ENCODE data around the gene PUS7L.

Gene PUS7L

DNA sequence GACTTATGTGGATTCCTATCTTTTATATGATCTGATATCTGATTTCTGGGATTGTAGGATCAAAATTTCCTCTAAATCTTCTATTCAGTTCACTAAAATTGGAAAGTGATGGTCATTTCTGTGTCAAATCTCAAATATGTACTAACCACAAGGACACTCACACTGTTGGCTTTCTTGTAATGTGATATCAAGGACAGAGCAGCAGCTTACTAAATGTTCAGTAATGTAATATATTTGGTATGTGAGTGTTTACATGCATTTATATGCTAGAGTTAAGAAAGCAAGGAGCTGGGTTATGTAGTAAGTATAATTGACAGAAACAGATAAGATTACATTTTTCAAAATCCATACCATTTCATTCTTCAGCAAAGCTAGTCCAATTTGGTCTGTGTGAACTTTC, 16.5 kb downstream of the PUS7L start:
- no peak overlapping the region for H2BK12ac ChIP-seq (ENCODE audit: low read length)
- no peak overlapping the region for H2BK5ac ChIP-seq (ENCODE audit: low read length)
- no peak for DNase-seq (ENCODE audit: low spot score)
- no peaks in the 10 kb centered on the region for H3K9me3 ChIP-seq (replicated peaks in 1 of 2; ENCODE audit: control insufficient read depth in 2 of 2, insufficient read depth in 1 of 2, low read depth in 1 of 2, low read length in 2 of 2)
- no peak overlapping the region for H2BK120ac ChIP-seq (ENCODE audit: low read depth, low read length)
- no peak overlapping the region for H2AFZ ChIP-seq (ENCODE audit: low read length)
- no peak overlapping the region for H4K91ac ChIP-seq (ENCODE audit: low read depth, low read length, poor library complexity)
- H3K9ac ChIP-seq (ENCODE audit: low read depth, low read length, poor library complexity): no peak overlapping the region
- no peak overlapping the region for H3K14ac ChIP-seq (ENCODE audit: low read length)
- H3K36me3 ChIP-seq (replicated peaks in 1 of 2; ENCODE audit: control insufficient read depth in 2 of 2, insufficient read depth in 2 of 2, low read length in 2 of 2): peaks cover 0 to 3% of the 10 kb centered on the region in 2 donors
- no peak overlapping the region for H4K8ac ChIP-seq (ENCODE audit: low read depth, low read length)
- H3K27me3 ChIP-seq (ENCODE audit: control insufficient read depth in 3 of 3, insufficient read depth in 3 of 3, low read depth in 1 of 3, low read length in 3 of 3): peaks cover 0 to 2% (median 0%) of the 10 kb centered on the region in 3 experiments
- no peak overlapping the region for H3K4me2 ChIP-seq (ENCODE audit: insufficient read depth, low read length, poor library complexity, severe bottlenecking)
- H3K27ac ChIP-seq (replicated peaks; ENCODE audit: low read length): no peak overlapping the region
- H3K79me1 ChIP-seq (ENCODE audit: low read depth, low read length): no peaks in the 10 kb centered on the region
- no peak overlapping the region for H2BK15ac ChIP-seq (ENCODE audit: low read length)
- no peak overlapping the region for H3K4ac ChIP-seq (ENCODE audit: low read length)
- H3K4me3 ChIP-seq (ENCODE audit: low read length in 2 of 2): no peak overlapping the region
- H2AK5ac ChIP-seq (ENCODE audit: low read depth, low read length): no peak overlapping the region
- no peaks in the 10 kb centered on the region for H3K4me1 ChIP-seq (ENCODE audit: control insufficient read depth in 2 of 2, insufficient read depth in 1 of 2, low read depth in 1 of 2, low read length in 2 of 2)
- no peak overlapping the region for H3K23ac ChIP-seq (ENCODE audit: low read depth, low read length, poor library complexity)
- no peak overlapping the region for H3K18ac ChIP-seq (ENCODE audit: low read length)

DNA sequence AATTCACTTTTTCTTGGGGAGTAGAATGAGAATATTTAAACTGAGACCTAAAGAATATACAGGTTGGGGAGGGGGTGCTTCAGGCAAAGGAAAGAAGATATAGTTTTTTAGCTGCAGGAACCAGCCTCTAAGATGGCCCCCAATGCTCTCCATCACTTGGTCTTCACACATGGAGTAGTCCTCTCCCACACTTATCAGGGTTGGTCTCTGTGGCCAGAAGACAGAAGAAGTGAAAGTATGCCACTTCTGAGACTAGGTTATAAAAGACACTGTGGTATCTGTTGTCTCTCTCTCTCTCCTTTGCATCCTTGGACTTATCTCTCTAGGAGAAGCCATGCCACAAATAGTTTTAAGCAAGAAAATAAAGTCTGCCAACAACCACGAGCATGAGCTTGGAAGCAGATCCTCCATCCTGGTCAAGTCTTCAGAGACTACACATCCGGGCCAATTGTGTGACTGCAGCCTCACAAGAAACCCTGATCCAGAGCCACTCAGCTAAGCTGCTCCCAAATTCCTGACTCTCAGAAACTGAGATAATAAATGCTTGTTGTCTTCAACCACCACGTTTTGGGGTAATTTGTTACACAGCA, 18.0 kb downstream of the PUS7L start:
- Histone ChIP-seq H3K27me3 (ENCODE audit: control insufficient read depth in 3 of 3, insufficient read depth in 3 of 3, low read depth in 1 of 3, low read length in 3 of 3) (peaks cover 0 to 2% (median 0%) of the 10 kb centered on the region in 3 experiments), H3K9ac (ENCODE audit: low read depth, low read length, poor library complexity) (no peak overlapping the region), H3K36me3 (replicated peaks in 1 of 2; ENCODE audit: control insufficient read depth in 2 of 2, insufficient read depth in 2 of 2, low read length in 2 of 2) (peaks cover 0 to 3% of the 10 kb centered on the region in 2 donors), H3K79me1 (ENCODE audit: low read depth, low read length) (no peaks in the 10 kb centered on the region), H2BK5ac (ENCODE audit: low read length) (no peak overlapping the region), H2BK120ac (ENCODE audit: low read depth, low read length) (no peak overlapping the region), H4K91ac (ENCODE audit: low read depth, low read length, poor library complexity) (no peak overlapping the region), H2AFZ (ENCODE audit: low read length) (no peak overlapping the region), H3K4me1 (ENCODE audit: control insufficient read depth in 2 of 2, insufficient read depth in 1 of 2, low read depth in 1 of 2, low read length in 2 of 2) (no peaks in the 10 kb centered on the region), H3K18ac (ENCODE audit: low read length) (no peak overlapping the region), H3K23ac (ENCODE audit: low read depth, low read length, poor library complexity) (no peak overlapping the region), H3K14ac (ENCODE audit: low read length) (no peak overlapping the region), H4K8ac (ENCODE audit: low read depth, low read length) (no peak overlapping the region), H3K4me3 (ENCODE audit: low read length in 2 of 2) (no peak overlapping the region), H3K4ac (ENCODE audit: low read length) (no peak overlapping the region), H3K9me3 (replicated peaks in 1 of 2; ENCODE audit: control insufficient read depth in 2 of 2, insufficient read depth in 1 of 2, low read depth in 1 of 2, low read length in 2 of 2) (no peaks in the 10 kb centered on the region), H2AK5ac (ENCODE audit: low read depth, low read length) (no peak overlapping the region), H2BK15ac (ENCODE audit: low read length) (no peak overlapping the region), H2BK12ac (ENCODE audit: low read length) (no peak overlapping the region), H3K27ac (replicated peaks; ENCODE audit: low read length) (no peak overlapping the region), H3K4me2 (ENCODE audit: insufficient read depth, low read length, poor library complexity, severe bottlenecking) (no peak overlapping the region)
- no peak for DNase-seq (ENCODE audit: low spot score)
- WGBS, 2 donors (ENCODE audit: extremely low coverage in 2 of 2, insufficient read length in 2 of 2, insufficient replicate concordance in 1 of 2): no CpG with 5 or more reads among the region's 3 CpGs

DNA sequence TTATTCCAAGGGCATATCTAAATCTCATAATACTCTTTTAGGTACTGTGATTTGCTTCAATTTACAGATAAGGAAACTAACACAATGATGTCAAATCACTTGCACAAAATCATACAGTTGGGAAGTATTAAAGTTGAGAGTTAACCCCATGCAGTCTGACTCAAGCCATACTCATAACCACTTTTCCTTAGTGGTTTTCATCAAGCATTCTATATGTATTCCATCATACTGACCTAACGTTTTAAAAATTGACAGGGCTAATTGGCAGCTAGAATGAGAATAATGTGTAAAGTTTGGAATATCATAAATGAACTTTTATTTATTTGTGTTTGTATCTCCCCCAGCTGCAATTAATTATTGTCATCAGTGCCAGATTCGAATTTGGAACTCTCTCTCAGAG, 20.9 kb downstream of the PUS7L start:
- WGBS, 2 donors (ENCODE audit: extremely low coverage in 2 of 2, insufficient read length in 2 of 2, insufficient replicate concordance in 1 of 2): no CpG with 5 or more reads among the region's 2 CpGs

DNA sequence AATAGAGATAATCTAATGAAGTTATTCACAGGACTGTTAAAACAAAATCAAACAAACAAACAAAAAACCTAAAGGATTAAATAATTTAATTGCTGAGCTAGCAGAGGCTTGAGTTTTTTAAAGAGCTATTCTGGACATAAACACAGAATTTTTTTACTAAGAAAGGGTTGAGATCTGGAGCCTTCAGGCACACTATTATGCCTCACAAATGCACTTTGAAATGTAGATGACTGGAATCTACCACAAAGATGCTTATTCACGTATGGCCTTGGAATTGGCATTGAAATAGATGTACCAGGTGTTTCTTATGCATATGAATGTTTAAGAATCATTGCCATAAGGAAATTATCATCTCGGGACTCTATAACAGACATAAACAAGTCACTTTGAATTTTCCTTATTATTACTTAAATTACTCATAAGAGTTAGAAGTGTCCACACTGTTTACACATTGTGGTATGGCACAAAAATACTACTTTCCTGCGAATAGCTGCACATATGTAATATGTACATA, 21.6 kb downstream of the PUS7L start:
- H4K91ac ChIP-seq (ENCODE audit: low read depth, low read length, poor library complexity): no peak overlapping the region
- H3K79me1 ChIP-seq (ENCODE audit: low read depth, low read length): no peaks in the 10 kb centered on the region
- WGBS, 2 donors (ENCODE audit: extremely low coverage in 2 of 2, insufficient read length in 2 of 2, insufficient replicate concordance in 1 of 2): no CpG with 5 or more reads among the region's 3 CpGs
- no peak overlapping the region for H4K8ac ChIP-seq (ENCODE audit: low read depth, low read length)
- no peak overlapping the region for H2AK5ac ChIP-seq (ENCODE audit: low read depth, low read length)
- no peak overlapping the region for H3K14ac ChIP-seq (ENCODE audit: low read length)
- H2BK12ac ChIP-seq (ENCODE audit: low read length): no peak overlapping the region
- H2AFZ ChIP-seq (ENCODE audit: low read length): no peak overlapping the region
- no peak overlapping the region for H3K4ac ChIP-seq (ENCODE audit: low read length)
- no peaks in the 10 kb centered on the region for H3K36me3 ChIP-seq (replicated peaks in 1 of 2; ENCODE audit: control insufficient read depth in 2 of 2, insufficient read depth in 2 of 2, low read length in 2 of 2)
- H3K9me3 ChIP-seq (replicated peaks in 1 of 2; ENCODE audit: control insufficient read depth in 2 of 2, insufficient read depth in 1 of 2, low read depth in 1 of 2, low read length in 2 of 2): no peaks in the 10 kb centered on the region
- no peak overlapping the region for H3K9ac ChIP-seq (ENCODE audit: low read depth, low read length, poor library complexity)
- no peak overlapping the region for H2BK5ac ChIP-seq (ENCODE audit: low read length)
- H3K4me2 ChIP-seq (ENCODE audit: insufficient read depth, low read length, poor library complexity, severe bottlenecking): no peak overlapping the region
- no peak overlapping the region for H2BK120ac ChIP-seq (ENCODE audit: low read depth, low read length)
- no peaks in the 10 kb centered on the region for H3K27me3 ChIP-seq (ENCODE audit: control insufficient read depth in 3 of 3, insufficient read depth in 3 of 3, low read depth in 1 of 3, low read length in 3 of 3)
- H2BK15ac ChIP-seq (ENCODE audit: low read length): no peak overlapping the region
- H3K18ac ChIP-seq (ENCODE audit: low read length): no peak overlapping the region
- H3K27ac ChIP-seq (replicated peaks; ENCODE audit: low read length): no peak overlapping the region
- no peaks in the 10 kb centered on the region for H3K4me1 ChIP-seq (ENCODE audit: control insufficient read depth in 2 of 2, insufficient read depth in 1 of 2, low read depth in 1 of 2, low read length in 2 of 2)
- no peak for DNase-seq (ENCODE audit: low spot score)
- no peak overlapping the region for H3K23ac ChIP-seq (ENCODE audit: low read depth, low read length, poor library complexity)
- H3K4me3 ChIP-seq (ENCODE audit: low read length in 2 of 2): no peak overlapping the region

More for the DNA sequence above, 20.9 kb downstream of the PUS7L start:
- H2BK120ac ChIP-seq (ENCODE audit: low read depth, low read length): no peak overlapping the region
- H3K18ac ChIP-seq (ENCODE audit: low read length): no peak overlapping the region
- no peak overlapping the region for H3K4me2 ChIP-seq (ENCODE audit: insufficient read depth, low read length, poor library complexity, severe bottlenecking)
- no peak overlapping the region for H3K27ac ChIP-seq (replicated peaks; ENCODE audit: low read length)
- no peak overlapping the region for H2BK12ac ChIP-seq (ENCODE audit: low read length)
- no peak overlapping the region for H3K23ac ChIP-seq (ENCODE audit: low read depth, low read length, poor library complexity)
- no peak overlapping the region for H4K8ac ChIP-seq (ENCODE audit: low read depth, low read length)
- DNase-seq (ENCODE audit: low spot score): no peak
- no peaks in the 10 kb centered on the region for H3K79me1 ChIP-seq (ENCODE audit: low read depth, low read length)
- H3K14ac ChIP-seq (ENCODE audit: low read length): no peak overlapping the region
- no peaks in the 10 kb centered on the region for H3K36me3 ChIP-seq (replicated peaks in 1 of 2; ENCODE audit: control insufficient read depth in 2 of 2, insufficient read depth in 2 of 2, low read length in 2 of 2)
- no peak overlapping the region for H2AK5ac ChIP-seq (ENCODE audit: low read depth, low read length)
- no peaks in the 10 kb centered on the region for H3K9me3 ChIP-seq (replicated peaks in 1 of 2; ENCODE audit: control insufficient read depth in 2 of 2, insufficient read depth in 1 of 2, low read depth in 1 of 2, low read length in 2 of 2)
- no peak overlapping the region for H2BK5ac ChIP-seq (ENCODE audit: low read length)
- no peak overlapping the region for H2AFZ ChIP-seq (ENCODE audit: low read length)
- no peak overlapping the region for H3K9ac ChIP-seq (ENCODE audit: low read depth, low read length, poor library complexity)
- H2BK15ac ChIP-seq (ENCODE audit: low read length): no peak overlapping the region
- H3K4me3 ChIP-seq (ENCODE audit: low read length in 2 of 2): no peak overlapping the region
- H3K4me1 ChIP-seq (ENCODE audit: control insufficient read depth in 2 of 2, insufficient read depth in 1 of 2, low read depth in 1 of 2, low read length in 2 of 2): no peaks in the 10 kb centered on the region
- no peak overlapping the region for H3K4ac ChIP-seq (ENCODE audit: low read length)
- no peaks in the 10 kb centered on the region for H3K27me3 ChIP-seq (ENCODE audit: control insufficient read depth in 3 of 3, insufficient read depth in 3 of 3, low read depth in 1 of 3, low read length in 3 of 3)
- no peak overlapping the region for H4K91ac ChIP-seq (ENCODE audit: low read depth, low read length, poor library complexity)
